GM21619 (cell line): ENCODE measurements around the gene KMT5C.

Experiments
- ATAC-seq: cut with Tn5 transposase; IDR thresholded peaks from one replicate; pipeline ENCODE4 v1.9.1; 2021; ENCODE audit not compliant: unreplicated experiment

Gene KMT5C

GRCh38 chr19:55384920-55385723 lies 45.4 kb downstream of the KMT5C start:
- peak; percentile 50 for ATAC-seq

- ATAC-seq: peak; percentile 71
Measured at GRCh38 chr19:55385724-55386492, 46.2 kb downstream of the KMT5C start, which contains the start of gene RPL28. Gene RPL28, plus strand, starts transcription at chr19:55385932. Its CDS starts 426 bp downstream, at chr19:55386358.

GRCh38 chr19:55386493-55386971 lies 46.9 kb downstream of the KMT5C start:
- no peak for ATAC-seq

- no peak for ATAC-seq
Measured at GRCh38 chr19:55387736-55388497, 48.2 kb downstream of the KMT5C start.

DNA sequence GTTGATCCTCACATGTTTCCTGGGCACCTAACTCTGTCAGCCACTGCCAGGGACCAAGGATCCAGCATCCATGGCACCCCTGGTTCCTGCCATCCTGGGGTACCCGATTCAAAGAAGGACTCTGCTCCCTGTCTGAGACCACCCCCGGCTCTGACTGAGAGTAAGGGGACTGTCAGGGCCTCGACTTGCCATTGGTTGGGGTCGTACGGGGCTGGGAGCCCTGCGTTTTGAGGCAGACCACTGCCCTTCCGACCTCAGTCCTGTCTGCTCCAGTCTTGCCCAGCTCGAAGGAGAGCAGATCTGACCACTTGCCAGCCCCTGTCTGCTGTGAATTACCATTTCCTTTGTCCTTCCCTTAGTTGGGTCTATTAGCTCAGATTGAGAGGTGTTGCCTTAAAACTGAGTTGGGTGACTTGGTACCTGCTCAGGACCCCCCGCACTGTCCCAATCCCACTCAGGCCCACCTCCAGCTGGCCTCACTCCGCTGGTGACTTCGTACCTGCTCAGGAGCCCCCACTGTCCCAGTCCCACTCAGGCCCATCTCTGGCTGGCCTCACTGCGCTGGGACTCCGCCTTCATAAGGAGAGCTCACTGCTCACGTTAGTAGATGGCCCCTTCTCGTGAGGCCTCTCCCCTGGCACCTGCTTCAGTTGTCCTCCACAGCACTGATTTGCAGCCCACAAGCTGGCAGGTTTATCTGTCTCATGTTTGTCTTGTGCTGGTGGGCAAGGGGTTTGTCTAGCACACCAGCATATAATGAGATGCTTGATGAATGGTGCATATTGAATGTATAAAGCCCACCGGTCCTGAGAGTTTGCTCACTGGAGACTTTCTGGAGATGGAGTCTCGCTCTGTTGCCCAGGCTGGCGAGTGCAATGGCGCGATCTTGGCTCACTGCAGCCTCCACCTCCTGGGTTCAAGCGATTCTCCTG lies 50.0 kb downstream of the KMT5C start:
- ATAC-seq: no peak

DNA sequence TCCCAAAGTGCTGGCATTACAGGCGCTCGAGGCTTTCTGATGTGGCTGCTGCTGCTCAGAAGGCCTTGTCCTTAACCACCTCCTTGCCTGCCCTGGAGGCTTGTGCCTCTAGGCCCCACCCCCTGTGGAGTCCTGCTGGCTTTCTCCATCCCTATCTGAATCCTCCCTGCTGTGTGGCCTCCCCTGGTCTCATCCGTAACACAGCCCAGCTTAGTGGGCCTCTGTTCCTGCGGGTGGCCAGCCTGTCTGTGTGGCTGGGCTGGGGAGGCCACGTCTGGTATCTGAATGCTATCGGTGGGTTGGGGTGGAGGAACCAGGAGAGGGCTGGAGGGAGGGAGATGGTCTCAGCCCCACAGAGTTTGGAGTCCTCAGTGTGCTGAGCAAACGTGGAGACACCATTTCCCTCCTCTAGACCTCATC lies 50.8 kb downstream of the KMT5C start:
- no peak for ATAC-seq

GRCh38 chr19:55391191-55391670 lies 51.6 kb downstream of the KMT5C start:
- ATAC-seq: no peak

GRCh38 chr19:55391702-55392615 lies 52.3 kb downstream of the KMT5C start:
- no peak for ATAC-seq

GRCh38 chr19:55392820-55393761 lies 53.4 kb downstream of the KMT5C start:
- no peak for ATAC-seq
